ENCODE results near the gene SLAMF7. TPM values are rescaled to one million over a fixed set of nuclear protein-coding genes. Genes with fewer than 3 reads are reported as not detected.
"Not testable (repeated sequence)": the region's sequence is repeated elsewhere in the genome, so short reads cannot be mapped to it uniquely, and the experiment has no call there.

SLAMF7 gene
- total and polyA plus RNA-seq, 10 of the 15 experiments (the other 5 are each of a cell fraction or from before 2014, with no cell fraction given), result 66.6 to 284 (median 108) TPM

DNA sequence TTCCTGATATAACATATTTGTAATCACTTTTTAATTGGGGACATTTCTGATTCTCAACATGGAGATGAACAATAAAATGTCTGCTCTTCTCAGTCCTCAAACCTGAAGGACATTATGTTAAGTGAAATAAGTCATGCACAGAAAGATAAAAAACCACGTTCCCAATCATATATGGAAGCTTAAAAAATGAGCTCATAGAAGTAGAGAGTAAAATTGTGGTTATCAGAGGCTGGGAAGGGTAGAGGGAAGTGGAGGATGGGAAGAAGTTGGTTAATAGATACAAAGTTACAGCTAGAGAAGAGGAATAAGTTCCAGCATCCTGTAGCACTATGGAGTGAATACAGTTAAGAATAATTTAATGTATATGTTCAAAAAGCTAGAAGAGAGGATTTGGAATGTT is 25.9 kb upstream of the SLAMF7 start (continued):
- TF ChIP-seq, protein P1, sequence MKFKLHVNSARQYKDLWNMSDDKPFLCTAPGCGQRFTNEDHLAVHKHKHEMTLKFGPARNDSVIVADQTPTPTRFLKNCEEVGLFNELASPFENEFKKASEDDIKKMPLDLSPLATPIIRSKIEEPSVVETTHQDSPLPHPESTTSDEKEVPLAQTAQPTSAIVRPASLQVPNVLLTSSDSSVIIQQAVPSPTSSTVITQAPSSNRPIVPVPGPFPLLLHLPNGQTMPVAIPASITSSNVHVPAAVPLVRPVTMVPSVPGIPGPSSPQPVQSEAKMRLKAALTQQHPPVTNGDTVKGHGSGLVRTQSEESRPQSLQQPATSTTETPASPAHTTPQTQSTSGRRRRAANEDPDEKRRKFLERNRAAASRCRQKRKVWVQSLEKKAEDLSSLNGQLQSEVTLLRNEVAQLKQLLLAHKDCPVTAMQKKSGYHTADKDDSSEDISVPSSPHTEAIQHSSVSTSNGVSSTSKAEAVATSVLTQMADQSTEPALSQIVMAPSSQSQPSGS (IDR thresholded peaks at IDR 0.05; ENCODE audit: low read length), result peak; percentile 52; the same call in 1 of the 2 replicates

DNA sequence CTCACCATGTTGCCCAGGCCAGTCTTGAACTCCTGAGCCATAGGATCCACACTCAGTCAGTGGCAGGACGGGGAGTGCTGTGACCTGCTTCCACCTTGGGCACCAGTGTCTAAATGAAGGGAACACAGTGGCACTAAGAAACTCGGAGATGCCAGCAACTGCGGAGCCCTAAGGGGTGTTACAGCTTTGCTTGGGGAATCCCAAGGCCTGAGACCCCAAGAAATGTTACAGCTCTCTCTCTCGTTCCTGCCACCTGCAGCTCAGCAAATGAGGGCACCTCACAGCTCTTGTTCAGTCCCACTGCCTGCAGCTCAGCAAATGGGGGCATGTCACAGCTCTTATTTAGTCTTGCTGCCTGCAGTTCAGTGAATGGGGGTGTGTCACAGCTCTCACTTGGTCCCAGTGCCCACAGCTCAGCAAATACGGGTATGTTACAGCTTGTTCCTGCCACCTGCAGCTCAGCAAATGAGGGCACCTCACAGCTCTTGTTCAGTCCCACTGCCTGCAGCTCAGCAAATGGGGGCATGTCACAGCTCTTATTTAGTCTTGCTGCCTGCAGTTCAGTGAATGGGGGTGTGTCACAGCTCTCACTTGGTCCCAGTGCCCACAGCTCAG is 24.9 kb upstream of the SLAMF7 start:
- SMC1A ChIA-PET (ENCODE audit: uncharacterized antibody, unreplicated experiment), result interaction anchor here (0.9 to 7.1 kb wide), 11 partner anchors 10 to 284 kb away, joined by 3 to 149 read pairs (median 20); partner anchors contain the start of gene SLAMF1
- H3K4me2 ChIP-seq (ENCODE audit: control insufficient read depth, insufficient read depth); ATAC-seq; H3K9me3 ChIP-seq (replicated peaks; ENCODE audit: control insufficient read depth, insufficient read depth, low read length); H2AFZ ChIP-seq (ENCODE audit: control insufficient read depth, low read depth, low read length); DNase-seq (ENCODE audit: low read depth, low spot score); BruUV-seq (replicated peaks); H3K36me3 ChIP-seq (ENCODE audit: control insufficient read depth in 2 of 2, insufficient read depth in 2 of 2, low read length in 1 of 2); H3K9ac ChIP-seq (ENCODE audit: control insufficient read depth, insufficient read depth, low read length); H4K20me1 ChIP-seq (ENCODE audit: control insufficient read depth, insufficient read depth); H3K4me3 ChIP-seq; in situ Hi-C loops (cut with MboI); H3K27ac ChIP-seq (ENCODE audit: control insufficient read depth, insufficient read depth); FAIRE-seq; H3K27me3 ChIP-seq (replicated peaks in 1 of 2; ENCODE audit: control insufficient read depth in 2 of 2, insufficient read depth in 2 of 2, low read length in 1 of 2): not testable (repeated sequence)
- CTCF ChIA-PET, result interaction anchor here (0.7 to 6.8 kb wide), 16 partner anchors 10 to 239 kb away, joined by 3 to 102 read pairs (median 10); no protein-coding TSS in a partner anchor
- intact Hi-C loops (cut with micrococcal nuclease; ENCODE audit: unreplicated experiment), result loop anchor here (5.0 kb wide), 1 partner anchor 37 kb away; no protein-coding TSS in a partner anchor
- 77% methylated on average over 5 of the region's 5 CpGs for WGBS (ENCODE audit: insufficient coverage, insufficient replicate concordance, low lambda C conversion rate, missing lambda C conversion rate)
- H3K79me2 ChIP-seq (ENCODE audit: control insufficient read depth, insufficient read depth, low read length), result peaks cover 41% of the 10 kb centered on the region
- H3K4me1 ChIP-seq (ENCODE audit: control insufficient read depth, insufficient read depth, low read length), result peaks cover 18% of the 10 kb centered on the region
- RAD21 ChIA-PET (ENCODE audit: unreplicated experiment), result interaction anchor here (0.9 to 4.9 kb wide), 16 partner anchors 9 to 284 kb away, joined by 3 to 74 read pairs (median 5); partner anchors contain the start of gene ITLN2
- POLR2A ChIA-PET, result interaction anchor here (0.6 to 5.8 kb wide), 5 partner anchors 10 to 69 kb away, joined by 3 to 73 read pairs (median 3); partner anchors contain the start of gene SLAMF1

Measured in GM12878 (cell line).